Transverse colon (tissue), 4 donors: ENCODE results near the gene RAMACL.

Source experiments
- EP300 ChIP-seq: sonication (generic); formaldehyde crosslinking; IDR thresholded peaks from one replicate; pipeline ENCODE4 v1.6.1; 2017; ENCODE audit warnings: antibody characterized with exemption, low read depth
- POLR2A ChIP-seq: fragments of 450-650 bp; IDR thresholded peaks from one replicate; pipeline ENCODE4 v1.6.1; 2016; ENCODE audit warnings: antibody characterized with exemption, mild to moderate bottlenecking, moderate library complexity
- POLR2AphosphoS5 ChIP-seq, 3 donors: sonication (generic); formaldehyde crosslinking; IDR thresholded peaks; one replicate each; pipeline ENCODE4 v1.6.1; 2016; ENCODE audit warnings: antibody characterized with exemption in 3 of 3
- TF ChIP-seq, protein P1 (sequence below), 5 experiments: fragments of 200-600 bp in 3 of 5; fragments of 450-650 bp in 2 of 5; sonication (generic) in 3 of 5; IDR thresholded peaks; 1 replicate in 2 of 5; 2 replicates in 3 of 5; pipeline ENCODE4 v1.5.1; 2016 to 2017; ENCODE audit warnings: antibody characterized with exemption in 5 of 5, inconsistent platforms in 3 of 5, mild to moderate bottlenecking in 2 of 5, moderate library complexity in 1 of 5

DNA sequence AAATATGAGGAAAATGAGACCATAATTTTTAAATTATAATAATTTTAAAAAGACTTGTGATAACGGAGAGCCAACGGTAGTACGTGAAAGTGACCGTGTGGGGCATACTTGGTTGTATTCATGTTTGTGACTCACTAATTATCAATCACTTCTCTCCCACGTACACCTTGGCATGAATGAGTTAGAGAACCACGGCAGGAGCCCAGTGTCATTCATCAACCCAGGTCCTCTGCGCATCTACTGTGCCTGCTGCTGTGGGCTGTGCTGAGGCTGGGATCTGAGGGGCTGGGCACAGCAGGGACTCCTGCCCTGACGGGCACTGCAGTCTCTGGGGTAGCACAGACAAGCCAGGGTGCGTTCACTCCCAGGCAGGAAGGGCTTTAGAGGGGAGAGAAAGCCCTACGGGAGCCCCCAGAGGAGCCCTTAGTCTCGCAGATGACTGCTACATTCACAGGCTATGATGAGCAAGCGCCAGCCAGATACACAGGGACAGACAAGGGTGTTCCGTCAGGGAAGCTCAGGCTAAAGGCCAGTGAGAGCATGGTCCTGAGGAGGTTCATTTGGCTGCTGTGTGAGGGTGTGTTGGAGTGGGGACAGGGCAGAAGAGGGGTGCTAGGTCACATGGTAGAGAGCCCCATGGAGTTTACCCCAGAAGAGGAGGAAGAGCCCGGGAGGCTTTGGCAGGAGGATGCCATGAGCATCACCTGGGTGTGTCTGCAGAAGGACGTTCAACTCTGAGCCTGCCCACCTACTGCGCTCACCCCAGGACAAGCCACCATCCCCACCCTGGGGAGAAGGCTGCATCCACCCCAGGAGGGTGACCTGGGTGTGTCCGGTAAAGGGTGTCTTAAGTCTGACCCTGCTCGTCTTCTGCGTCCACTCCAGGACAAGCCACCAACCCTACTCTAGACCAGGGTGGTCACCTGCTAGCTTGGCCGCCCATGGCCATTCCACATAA lies 48.8 kb upstream of the RAMACL start:
- TF ChIP-seq EP300 (no peak), POLR2AphosphoS5 (IDR thresholded peaks at IDR 0.05) (no peak), POLR2A (no peak)
- TF ChIP-seq, protein P1, sequence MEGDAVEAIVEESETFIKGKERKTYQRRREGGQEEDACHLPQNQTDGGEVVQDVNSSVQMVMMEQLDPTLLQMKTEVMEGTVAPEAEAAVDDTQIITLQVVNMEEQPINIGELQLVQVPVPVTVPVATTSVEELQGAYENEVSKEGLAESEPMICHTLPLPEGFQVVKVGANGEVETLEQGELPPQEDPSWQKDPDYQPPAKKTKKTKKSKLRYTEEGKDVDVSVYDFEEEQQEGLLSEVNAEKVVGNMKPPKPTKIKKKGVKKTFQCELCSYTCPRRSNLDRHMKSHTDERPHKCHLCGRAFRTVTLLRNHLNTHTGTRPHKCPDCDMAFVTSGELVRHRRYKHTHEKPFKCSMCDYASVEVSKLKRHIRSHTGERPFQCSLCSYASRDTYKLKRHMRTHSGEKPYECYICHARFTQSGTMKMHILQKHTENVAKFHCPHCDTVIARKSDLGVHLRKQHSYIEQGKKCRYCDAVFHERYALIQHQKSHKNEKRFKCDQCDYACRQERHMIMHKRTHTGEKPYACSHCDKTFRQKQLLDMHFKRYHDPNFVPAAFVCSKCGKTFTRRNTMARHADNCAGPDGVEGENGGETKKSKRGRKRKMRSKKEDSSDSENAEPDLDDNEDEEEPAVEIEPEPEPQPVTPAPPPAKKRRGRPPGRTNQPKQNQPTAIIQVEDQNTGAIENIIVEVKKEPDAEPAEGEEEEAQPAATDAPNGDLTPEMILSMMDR (IDR thresholded peaks at IDR 0.05), result no peak
